ENCODE data around the gene NUDT22. TPM values are rescaled to one million over a fixed set of nuclear protein-coding genes. Genes with fewer than 3 reads are reported as not detected.

Gene NUDT22
- polyA plus RNA-seq, 1 donor from 2014 or later, result 47.3 TPM

- no peaks in the 10 kb centered on the region for H3K9me2 ChIP-seq (ENCODE audit: insufficient read depth, low read length)
These were observed 47.9 kb upstream of the NUDT22 start for GRCh38 chr11:64178203-64178602.

GRCh38 chr11:64178951-64179639 is 47.0 kb upstream of the NUDT22 start:
- TF ChIP-seq CTCF (IDR thresholded peaks at IDR 0.05; ENCODE audit: poor library complexity, severe bottlenecking) (no peak), EP300 (conservative IDR thresholded peaks at IDR 0.05; ENCODE audit: poor library complexity, severe bottlenecking) (no peak), SMC3 (conservative IDR thresholded peaks at IDR 0.05; ENCODE audit: poor library complexity) (no peak), POLR2AphosphoS5 (IDR thresholded peaks at IDR 0.05) (no peak), MXI1 (conservative IDR thresholded peaks at IDR 0.05; ENCODE audit: poor library complexity, severe bottlenecking) (no peak), EZH2 (IDR thresholded peaks at IDR 0.05; ENCODE audit: borderline replicate concordance, insufficient read depth, low read length, poor library complexity, severe bottlenecking) (no peak), RAD21 (conservative IDR thresholded peaks at IDR 0.05) (no peak), TAF1 (IDR thresholded peaks at IDR 0.05; ENCODE audit: low read depth) (no peak), REST (IDR thresholded peaks at IDR 0.05; ENCODE audit: borderline replicate concordance) (no peak)
- Histone ChIP-seq H3K4me2 (ENCODE audit: low read length) (no peak overlapping the region), H3K27me3 (ENCODE audit: insufficient read depth, low read depth, low read length) (no peaks in the 10 kb centered on the region), H3K9ac (ENCODE audit: low read length) (no peak overlapping the region), H3K27ac (ENCODE audit: low read length) (no peak overlapping the region), H3K36me3 (ENCODE audit: insufficient read depth, low read length) (no peaks in the 10 kb centered on the region), H3K4me3 (ENCODE audit: low read length) (no peak overlapping the region), H4K20me1 (ENCODE audit: insufficient read depth) (no peaks in the 10 kb centered on the region), H3F3A (ENCODE audit: insufficient read depth, low read length, poor library complexity, severe bottlenecking) (peaks cover 6% of the 10 kb centered on the region), H3K9me3 (ENCODE audit: low read length) (no peaks in the 10 kb centered on the region), H2AFZ (ENCODE audit: low read depth, low read length) (no peak overlapping the region), H3K79me2 (replicated peaks; ENCODE audit: insufficient read depth, low read length) (no peaks in the 10 kb centered on the region), H3K9me2 (ENCODE audit: insufficient read depth, low read length) (no peaks in the 10 kb centered on the region)

More at GRCh38 chr11:64178203-64178602, 47.9 kb upstream of the NUDT22 start:
- Histone ChIP-seq H3F3A (ENCODE audit: insufficient read depth, low read length, poor library complexity, severe bottlenecking) (no peaks in the 10 kb centered on the region), H3K4me2 (ENCODE audit: low read length) (no peak overlapping the region), H3K36me3 (ENCODE audit: insufficient read depth, low read length) (no peaks in the 10 kb centered on the region), H3K9me3 (ENCODE audit: low read length) (no peaks in the 10 kb centered on the region), H3K4me3 (ENCODE audit: low read length) (no peak overlapping the region), H2AFZ (ENCODE audit: low read depth, low read length) (no peak overlapping the region), H3K79me2 (replicated peaks; ENCODE audit: insufficient read depth, low read length) (no peaks in the 10 kb centered on the region), H4K20me1 (ENCODE audit: insufficient read depth) (no peaks in the 10 kb centered on the region), H3K27ac (ENCODE audit: low read length) (no peak overlapping the region), H3K9ac (ENCODE audit: low read length) (no peak overlapping the region), H3K27me3 (ENCODE audit: insufficient read depth, low read depth, low read length) (no peaks in the 10 kb centered on the region)
- TF ChIP-seq EZH2 (IDR thresholded peaks at IDR 0.05; ENCODE audit: borderline replicate concordance, insufficient read depth, low read length, poor library complexity, severe bottlenecking) (no peak), REST (IDR thresholded peaks at IDR 0.05; ENCODE audit: borderline replicate concordance) (no peak), POLR2AphosphoS5 (IDR thresholded peaks at IDR 0.05) (no peak), MXI1 (conservative IDR thresholded peaks at IDR 0.05; ENCODE audit: poor library complexity, severe bottlenecking) (no peak), RAD21 (conservative IDR thresholded peaks at IDR 0.05) (no peak)

Measured in neural cell (in vitro differentiated cells).